Stomach (tissue), 9 donors: ENCODE results near the gene ZNF79. TPM values are rescaled to one million over a fixed set of nuclear protein-coding genes. Genes with fewer than 3 reads are reported as not detected.

Source experiments
- DNase-seq, 2 donors: peaks; one replicate each; pipeline versions ENCODE4 v3.0.0 to v3.0.0-alpha.2; 2013 to 2019
- H3K27ac ChIP-seq, 5 donors: fragments of 200-600 bp in 4 of 5; sonication (generic) in 4 of 5; one replicate each; pipeline ENCODE4 v1.5.1; 2013 to 2019; ENCODE audit warnings: mild to moderate bottlenecking in 1 of 5, moderate library complexity in 1 of 5
- H3K27me3 ChIP-seq, 3 donors: fragments of 200-600 bp; sonication (generic); one replicate each; pipeline ENCODE4 v1.5.1; 2017 to 2019; ENCODE audit warnings: mixed run types in 1 of 3
- H3K36me3 ChIP-seq, 4 donors: fragments of 200-600 bp; sonication (generic); 1 replicate in 3 of 4; 2 replicates in 1 of 4; pipeline ENCODE4 v1.5.1; 2016 to 2019
- H3K4me1 ChIP-seq, 4 donors: fragments of 200-600 bp; sonication (generic); one replicate each; pipeline ENCODE4 v1.5.1; 2016 to 2019
- H3K4me3 ChIP-seq, 4 donors: fragments of 200-600 bp; sonication (generic) in 3 of 4; one replicate each; pipeline ENCODE4 v1.5.1; 2016 to 2019; ENCODE audit warnings: mild to moderate bottlenecking in 1 of 4
- H3K9me3 ChIP-seq, 4 donors: fragments of 200-600 bp; sonication (generic); one replicate each; pipeline ENCODE4 v1.5.1; 2016 to 2019
- EP300 ChIP-seq: sonication (generic); formaldehyde crosslinking; IDR thresholded peaks from one replicate; pipeline ENCODE4 v1.6.1; 2017; ENCODE audit warnings: antibody characterized with exemption
- POLR2A ChIP-seq, 4 donors: fragments of 450-650 bp; IDR thresholded peaks; one replicate each; pipeline ENCODE4 v1.6.1; 2016; ENCODE audit warnings: antibody characterized with exemption in 4 of 4, control low read depth in 2 of 4, mild to moderate bottlenecking in 1 of 4, moderate library complexity in 1 of 4
- POLR2AphosphoS5 ChIP-seq, 3 donors: sonication (generic); formaldehyde crosslinking; IDR thresholded peaks; one replicate each; pipeline ENCODE4 v1.6.1; 2016; ENCODE audit warnings: antibody characterized with exemption in 3 of 3
- whole genome bisulfite sequencing, 5 donors: extraction: QIAGEN DNeasy Blood & Tissue Kit in 3 of 5; methylation state at CpG; one replicate each; pipeline versions ENCODE4 v1.1.5 to v1.1.7; 2013 to 2018; 5-methylcytosine and 5-hydroxymethylcytosine counted together
- intact Hi-C: fragments of 100-400 bp; cut with DNase I; formaldehyde crosslinking; loops from one replicate; pipeline ENCODE4 v1.15.1; 2023; ENCODE audit warnings: low total_unique reads
- polyA plus RNA-seq, 3 donors: library from polyadenylated mRNA; stranded (reverse); fragments of 200-250 nt; gene quantifications; one replicate each; pipeline ENCODE4 v1.2.3, GENCODE V29; 2013
- total RNA-seq, 5 donors: library from RNA; depleted of rRNA; stranded (reverse); fragments of >200 nt; gene quantifications; one replicate each; pipeline versions ENCODE4 v1.1.0 to v1.2.3, GENCODE V29; 2014 to 2016
- TF ChIP-seq, protein P1 (sequence below), 7 experiments: fragments of 450-650 bp in 4 of 7; fragments of 200-600 bp in 3 of 7; sonication (generic) in 3 of 7; IDR thresholded peaks; one replicate each; pipeline ENCODE4 v1.5.1; 2016 to 2019; ENCODE audit warnings: antibody characterized with exemption in 7 of 7, control low read depth in 2 of 7, mild to moderate bottlenecking in 1 of 7
- donor health status: healthy with polysubstance abuse.
- donor health status: Bipolar disorder and iron deficiency.
- donor health status: healthy.

ZNF79 gene
- total and polyA plus RNA-seq, 8 donors, result 1.9 to 39.1 (median 5.2) TPM

GRCh38 chr9:127448112-127448805 is 24.1 kb downstream of the ZNF79 start:
- Histone ChIP-seq H3K9me3 (peaks cover 0 to 8% (median 0%) of the 10 kb centered on the region in 4 donors), H3K4me3 (peak overlapping the region in 3 of 4 donors; percentile 69 to 91 (median 80)), H3K27ac (peak overlapping the region in 4 of 5 donors; percentile 93 to 97 (median 95)), H3K27me3 (no peaks in the 10 kb centered on the region), H3K36me3 (peaks cover 59 to 67% (median 65%) of the 10 kb centered on the region in 4 donors), H3K4me1 (peaks cover 35 to 56% (median 40%) of the 10 kb centered on the region in 4 donors)
- 84 to 93% (median 89%) methylated on average over 8 of the region's 8 CpGs for WGBS, 5 donors
- no peak for DNase-seq
- TF ChIP-seq POLR2AphosphoS5 (IDR thresholded peaks at IDR 0.05) (no peak), POLR2A (IDR thresholded peaks at IDR 0.05) (no peak), EP300 (no peak)
- TF ChIP-seq, protein P1, sequence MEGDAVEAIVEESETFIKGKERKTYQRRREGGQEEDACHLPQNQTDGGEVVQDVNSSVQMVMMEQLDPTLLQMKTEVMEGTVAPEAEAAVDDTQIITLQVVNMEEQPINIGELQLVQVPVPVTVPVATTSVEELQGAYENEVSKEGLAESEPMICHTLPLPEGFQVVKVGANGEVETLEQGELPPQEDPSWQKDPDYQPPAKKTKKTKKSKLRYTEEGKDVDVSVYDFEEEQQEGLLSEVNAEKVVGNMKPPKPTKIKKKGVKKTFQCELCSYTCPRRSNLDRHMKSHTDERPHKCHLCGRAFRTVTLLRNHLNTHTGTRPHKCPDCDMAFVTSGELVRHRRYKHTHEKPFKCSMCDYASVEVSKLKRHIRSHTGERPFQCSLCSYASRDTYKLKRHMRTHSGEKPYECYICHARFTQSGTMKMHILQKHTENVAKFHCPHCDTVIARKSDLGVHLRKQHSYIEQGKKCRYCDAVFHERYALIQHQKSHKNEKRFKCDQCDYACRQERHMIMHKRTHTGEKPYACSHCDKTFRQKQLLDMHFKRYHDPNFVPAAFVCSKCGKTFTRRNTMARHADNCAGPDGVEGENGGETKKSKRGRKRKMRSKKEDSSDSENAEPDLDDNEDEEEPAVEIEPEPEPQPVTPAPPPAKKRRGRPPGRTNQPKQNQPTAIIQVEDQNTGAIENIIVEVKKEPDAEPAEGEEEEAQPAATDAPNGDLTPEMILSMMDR (IDR thresholded peaks at IDR 0.05), result no peak
- intact Hi-C loops, result no loop called here

- intact Hi-C loops, result no loop called here
- H3K4me3 ChIP-seq, result peak overlapping the region; percentile 69 to 91 (median 82)
- DNase-seq, result peak in 1 of 2 donors; percentile 25
- H3K27ac ChIP-seq, result peak overlapping the region in 4 of 5 donors; percentile 93 to 97 (median 95)
- peaks cover 0 to 6% (median 0%) of the 10 kb centered on the region in 4 donors for H3K9me3 ChIP-seq
- TF ChIP-seq, protein P1 (IDR thresholded peaks at IDR 0.05), result no peak
- no peak for TF ChIP-seq EP300
- TF ChIP-seq POLR2A (IDR thresholded peaks at IDR 0.05), result no peak
- no peak for TF ChIP-seq POLR2AphosphoS5 (IDR thresholded peaks at IDR 0.05)
- peaks cover 35 to 57% (median 42%) of the 10 kb centered on the region in 4 donors for H3K4me1 ChIP-seq
- no peaks in the 10 kb centered on the region for H3K27me3 ChIP-seq
- 28 to 38% (median 34%) methylated on average over 5 of the region's 5 CpGs for WGBS, 5 donors
- H3K36me3 ChIP-seq, result peaks cover 53 to 60% (median 58%) of the 10 kb centered on the region in 4 donors
Observed at GRCh38 chr9:127449332-127449966, 25.3 kb downstream of the ZNF79 start.

GRCh38 chr9:127450243-127450760 is 26.1 kb downstream of the ZNF79 start:
- Histone ChIP-seq H3K36me3 (peaks cover 44 to 58% (median 51%) of the 10 kb centered on the region in 4 donors), H3K27me3 (no peaks in the 10 kb centered on the region), H3K4me3 (peak overlapping the region; percentile 69 to 91 (median 82)), H3K9me3 (no peaks in the 10 kb centered on the region), H3K27ac (peak overlapping the region; percentile 82 to 97 (median 93)), H3K4me1 (peaks cover 38 to 63% (median 49%) of the 10 kb centered on the region in 4 donors)
- no peak for TF ChIP-seq POLR2AphosphoS5 (IDR thresholded peaks at IDR 0.05)
- TF ChIP-seq, protein P1 (IDR thresholded peaks at IDR 0.05), result no peak
- TF ChIP-seq POLR2A (IDR thresholded peaks at IDR 0.05), result no peak
- TF ChIP-seq EP300, result no peak
- 1 to 4% (median 2%) methylated on average over 8 to 14 of the region's 14 CpGs for WGBS, 5 donors
- peak; percentile 29 to 53 for DNase-seq
- intact Hi-C loops, result no loop called here

DNA sequence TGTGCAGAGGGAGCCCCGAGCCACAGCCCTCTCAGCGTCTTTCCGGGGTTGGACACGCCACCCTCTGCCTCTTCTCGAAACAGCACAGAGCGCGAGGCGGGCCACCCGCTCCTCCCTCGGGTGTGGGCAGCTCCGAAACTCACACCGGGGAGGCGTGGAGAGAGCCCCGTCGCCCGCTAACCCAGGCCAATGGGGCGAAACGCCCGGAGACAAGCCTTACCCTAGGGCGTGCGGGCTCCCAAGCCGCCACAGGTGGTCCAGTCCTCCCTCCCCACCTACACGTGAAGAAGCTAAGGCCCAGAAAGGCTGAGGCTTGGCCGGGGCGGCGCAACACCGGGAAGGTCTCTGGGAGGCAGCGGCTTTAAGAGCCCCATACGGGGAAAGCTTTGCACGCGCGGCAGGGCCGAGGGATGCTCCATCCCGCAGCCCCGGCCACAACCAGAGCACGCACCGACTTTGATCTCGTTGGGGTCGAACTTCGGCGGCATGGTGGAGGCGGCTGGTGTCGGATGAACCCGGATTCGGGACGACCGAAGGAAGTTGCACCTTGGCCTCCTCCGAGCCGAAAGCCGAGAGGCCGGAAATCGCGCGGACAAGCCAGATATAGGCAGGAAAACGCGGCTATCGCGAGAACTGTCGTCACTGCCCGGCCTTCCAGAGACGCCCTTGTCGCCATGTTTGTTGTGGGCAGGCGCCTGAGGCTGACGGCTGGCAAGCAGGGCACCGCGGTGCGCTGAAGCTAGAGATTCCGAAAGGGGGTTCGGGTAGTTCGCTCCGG is 26.8 kb downstream of the ZNF79 start, which contains the start of the genes LRSAM1 and RPL12:
Gene LRSAM1, plus strand, starts transcription at position 681 of the 778 bp plus-strand sequence. CDS start 3,018 bp downstream, outside the sequence.
Gene RPL12, minus strand, starts transcription at position 577 of the 778 bp plus-strand sequence. Its CDS starts 89 bp downstream, at position 488.
- H3K4me3 ChIP-seq, result peak within 1 kb of the TSS; percentile 69 to 91 (median 82)
- H3K4me1 ChIP-seq, result peaks cover 39 to 64% (median 53%) of the 10 kb centered on the region in 4 donors
- H3K27me3 ChIP-seq, result no peaks in the 10 kb centered on the region
- intact Hi-C loops, result no loop called here
- no peaks in the 10 kb centered on the region for H3K9me3 ChIP-seq
- TF ChIP-seq EP300, result no peak
- TF ChIP-seq POLR2AphosphoS5 (IDR thresholded peaks at IDR 0.05), result peak; percentile 99 to 100 (median 100)
- peak in 2 of 4 donors; percentile 97 to 99 for TF ChIP-seq POLR2A (IDR thresholded peaks at IDR 0.05)
- TF ChIP-seq, protein P1 (IDR thresholded peaks at IDR 0.05), result no peak
- H3K27ac ChIP-seq, result peak within 1 kb of the TSS; percentile 82 to 97 (median 93)
- H3K36me3 ChIP-seq, result peaks cover 37 to 55% (median 46%) of the 10 kb centered on the region in 4 donors
- DNase-seq, result peak; percentile 98
- WGBS, 5 donors, result 0 to 4% (median 1%) methylated on average over 20 to 71 of the region's 71 CpGs
